Measurements from ENCODE around the gene PHIP.

GRCh38 chr6:79033279-79033678 lies 44.8 kb downstream of the PHIP start:
- no peak for TF ChIP-seq POLR2AphosphoS5 (IDR thresholded peaks at IDR 0.05)
- no peak for TF ChIP-seq CTCF (IDR thresholded peaks at IDR 0.05)
